HL-60 (cell line): ENCODE data around the gene KIF26A.

Experiments
- DNase-seq, 2 experiments: peaks; one replicate each; pipeline ENCODE4 v3.0.0-alpha.2; 2010 to 2020; ENCODE audit warnings: low read depth in 1 of 2, low spot score in 1 of 2
- H3K27ac ChIP-seq: fragments of 250-450 bp; sonication (Bioruptor Pico); replicated peaks from 2 replicates; pipeline ENCODE4 v1.5.1; 2020; ENCODE audit warnings: mild to moderate bottlenecking, moderate library complexity
- H3K27me3 ChIP-seq: fragments of 250-450 bp; sonication (Bioruptor Pico); 2 replicates; pipeline ENCODE4 v1.5.1; 2021; ENCODE audit warnings: mild to moderate bottlenecking, moderate library complexity; ENCODE audit not compliant: insufficient read depth, poor library complexity, severe bottlenecking
- H3K4me3 ChIP-seq: replicated peaks from 2 replicates; pipeline ENCODE4 v1.5.1; 2011; ENCODE audit warnings: mild to moderate bottlenecking, control low read depth, low read length; ENCODE audit not compliant: insufficient read depth
- GABPA ChIP-seq: IDR thresholded peaks from 2 replicates; pipeline ENCODE4 v1.6.1; 2012; ENCODE audit warnings: low read depth
- POLR2AphosphoS5 ChIP-seq: IDR thresholded peaks from 2 replicates; pipeline ENCODE4 v1.6.1; 2012; ENCODE audit warnings: low read depth
- SPI1 ChIP-seq: IDR thresholded peaks from 2 replicates; pipeline ENCODE4 v1.6.1; 2012; ENCODE audit warnings: low read depth, mild to moderate bottlenecking, borderline replicate concordance
- TF ChIP-seq, protein P1 (sequence below): IDR thresholded peaks from one replicate; pipeline ENCODE4 v1.5.1; 2011; ENCODE audit warnings: low read length, control low read depth, inconsistent platforms; ENCODE audit not compliant: insufficient read depth
- TF ChIP-seq, protein P2 (sequence below): IDR thresholded peaks from 2 replicates; pipeline ENCODE4 v1.6.1; 2012; ENCODE audit warnings: low read depth; ENCODE audit not compliant: insufficient replicate concordance

Gene KIF26A

DNA sequence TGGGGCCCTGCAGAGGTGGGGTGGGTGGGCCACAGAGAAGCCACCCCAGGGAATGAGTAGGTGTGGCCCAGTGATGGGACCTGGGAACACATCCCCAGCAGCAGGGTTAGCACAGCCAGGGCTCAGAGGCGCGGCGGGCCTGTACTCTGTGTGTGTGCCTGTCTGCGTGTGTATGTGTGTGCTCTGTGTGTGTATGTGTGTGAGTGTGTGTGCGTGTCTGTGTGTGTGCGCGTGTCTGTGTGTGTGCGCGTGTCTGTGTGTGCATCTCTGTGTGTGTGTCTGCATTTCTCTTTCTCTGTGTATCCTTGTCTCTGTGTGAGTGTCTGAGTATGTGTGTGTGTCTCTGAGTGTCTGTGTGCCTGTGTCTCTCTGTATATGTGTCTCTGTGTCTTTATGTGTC, 26.1 kb downstream of the KIF26A start:
- DNase-seq = no peak
- Histone ChIP-seq H3K27me3 (no peaks in the 10 kb centered on the region), H3K4me3 (no peak overlapping the region), H3K27ac (no peak overlapping the region)
- TF ChIP-seq SPI1 (no peak), GABPA (no peak)
- TF ChIP-seq, protein P1, sequence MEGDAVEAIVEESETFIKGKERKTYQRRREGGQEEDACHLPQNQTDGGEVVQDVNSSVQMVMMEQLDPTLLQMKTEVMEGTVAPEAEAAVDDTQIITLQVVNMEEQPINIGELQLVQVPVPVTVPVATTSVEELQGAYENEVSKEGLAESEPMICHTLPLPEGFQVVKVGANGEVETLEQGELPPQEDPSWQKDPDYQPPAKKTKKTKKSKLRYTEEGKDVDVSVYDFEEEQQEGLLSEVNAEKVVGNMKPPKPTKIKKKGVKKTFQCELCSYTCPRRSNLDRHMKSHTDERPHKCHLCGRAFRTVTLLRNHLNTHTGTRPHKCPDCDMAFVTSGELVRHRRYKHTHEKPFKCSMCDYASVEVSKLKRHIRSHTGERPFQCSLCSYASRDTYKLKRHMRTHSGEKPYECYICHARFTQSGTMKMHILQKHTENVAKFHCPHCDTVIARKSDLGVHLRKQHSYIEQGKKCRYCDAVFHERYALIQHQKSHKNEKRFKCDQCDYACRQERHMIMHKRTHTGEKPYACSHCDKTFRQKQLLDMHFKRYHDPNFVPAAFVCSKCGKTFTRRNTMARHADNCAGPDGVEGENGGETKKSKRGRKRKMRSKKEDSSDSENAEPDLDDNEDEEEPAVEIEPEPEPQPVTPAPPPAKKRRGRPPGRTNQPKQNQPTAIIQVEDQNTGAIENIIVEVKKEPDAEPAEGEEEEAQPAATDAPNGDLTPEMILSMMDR = no peak

DNA sequence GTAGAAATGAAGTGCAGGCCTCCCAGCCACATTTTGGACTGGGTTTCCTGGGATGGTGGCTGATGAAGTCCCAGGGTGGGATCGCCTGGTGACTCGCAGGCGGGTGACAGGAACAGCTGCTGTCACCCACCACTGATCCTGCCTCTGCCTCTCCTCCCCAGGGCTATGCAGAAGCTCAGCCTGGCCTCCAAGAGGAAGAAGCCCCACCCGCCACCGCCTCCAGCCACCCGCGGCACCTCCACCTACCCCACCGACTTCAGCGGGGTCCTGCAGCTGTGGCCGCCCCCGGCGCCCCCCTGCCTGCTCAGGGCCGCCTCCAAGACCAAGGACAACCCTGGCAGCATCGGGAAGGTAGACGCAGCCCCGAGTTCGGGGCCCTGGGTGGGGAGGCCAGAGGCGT, 28.3 kb downstream of the KIF26A start:
- Histone ChIP-seq H3K27me3 (no peaks in the 10 kb centered on the region), H3K4me3 (no peak overlapping the region), H3K27ac (no peak overlapping the region)
- DNase-seq = no peak
- no peak for TF ChIP-seq SPI1
- TF ChIP-seq, protein P1 = no peak
- TF ChIP-seq, protein P2, sequence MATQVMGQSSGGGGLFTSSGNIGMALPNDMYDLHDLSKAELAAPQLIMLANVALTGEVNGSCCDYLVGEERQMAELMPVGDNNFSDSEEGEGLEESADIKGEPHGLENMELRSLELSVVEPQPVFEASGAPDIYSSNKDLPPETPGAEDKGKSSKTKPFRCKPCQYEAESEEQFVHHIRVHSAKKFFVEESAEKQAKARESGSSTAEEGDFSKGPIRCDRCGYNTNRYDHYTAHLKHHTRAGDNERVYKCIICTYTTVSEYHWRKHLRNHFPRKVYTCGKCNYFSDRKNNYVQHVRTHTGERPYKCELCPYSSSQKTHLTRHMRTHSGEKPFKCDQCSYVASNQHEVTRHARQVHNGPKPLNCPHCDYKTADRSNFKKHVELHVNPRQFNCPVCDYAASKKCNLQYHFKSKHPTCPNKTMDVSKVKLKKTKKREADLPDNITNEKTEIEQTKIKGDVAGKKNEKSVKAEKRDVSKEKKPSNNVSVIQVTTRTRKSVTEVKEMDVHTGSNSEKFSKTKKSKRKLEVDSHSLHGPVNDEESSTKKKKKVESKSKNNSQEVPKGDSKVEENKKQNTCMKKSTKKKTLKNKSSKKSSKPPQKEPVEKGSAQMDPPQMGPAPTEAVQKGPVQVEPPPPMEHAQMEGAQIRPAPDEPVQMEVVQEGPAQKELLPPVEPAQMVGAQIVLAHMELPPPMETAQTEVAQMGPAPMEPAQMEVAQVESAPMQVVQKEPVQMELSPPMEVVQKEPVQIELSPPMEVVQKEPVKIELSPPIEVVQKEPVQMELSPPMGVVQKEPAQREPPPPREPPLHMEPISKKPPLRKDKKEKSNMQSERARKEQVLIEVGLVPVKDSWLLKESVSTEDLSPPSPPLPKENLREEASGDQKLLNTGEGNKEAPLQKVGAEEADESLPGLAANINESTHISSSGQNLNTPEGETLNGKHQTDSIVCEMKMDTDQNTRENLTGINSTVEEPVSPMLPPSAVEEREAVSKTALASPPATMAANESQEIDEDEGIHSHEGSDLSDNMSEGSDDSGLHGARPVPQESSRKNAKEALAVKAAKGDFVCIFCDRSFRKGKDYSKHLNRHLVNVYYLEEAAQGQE = no peak
- TF ChIP-seq POLR2AphosphoS5 = no peak
- TF ChIP-seq GABPA = no peak

DNA sequence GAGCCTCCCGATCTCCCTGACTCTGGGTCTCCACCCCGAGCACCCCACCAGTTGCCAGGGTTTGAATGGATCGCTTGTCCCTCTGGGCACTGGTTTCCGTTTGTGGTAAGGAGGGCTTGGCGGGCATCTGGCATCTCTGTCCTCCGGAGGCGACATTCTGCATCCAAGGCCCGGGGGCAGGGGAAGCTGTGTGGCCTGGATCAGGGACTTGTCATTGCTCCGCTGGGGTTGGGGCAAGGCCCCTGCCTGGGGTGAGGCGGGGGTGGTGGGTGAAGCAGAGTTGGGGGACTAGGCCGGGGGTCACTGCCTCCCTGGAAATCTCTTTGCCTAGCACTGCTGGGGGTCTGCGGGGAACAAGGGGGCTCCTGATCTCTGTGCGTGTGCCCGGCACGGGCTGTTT, 30.2 kb downstream of the KIF26A start:
- TF ChIP-seq GABPA (no peak), POLR2AphosphoS5 (no peak), SPI1 (no peak)
- TF ChIP-seq, protein P2 = no peak
- TF ChIP-seq, protein P1 = no peak
- no peaks in the 10 kb centered on the region for H3K27me3 ChIP-seq
- DNase-seq = no peak
- no peak overlapping the region for H3K27ac ChIP-seq
- H3K4me3 ChIP-seq = no peak overlapping the region

DNA sequence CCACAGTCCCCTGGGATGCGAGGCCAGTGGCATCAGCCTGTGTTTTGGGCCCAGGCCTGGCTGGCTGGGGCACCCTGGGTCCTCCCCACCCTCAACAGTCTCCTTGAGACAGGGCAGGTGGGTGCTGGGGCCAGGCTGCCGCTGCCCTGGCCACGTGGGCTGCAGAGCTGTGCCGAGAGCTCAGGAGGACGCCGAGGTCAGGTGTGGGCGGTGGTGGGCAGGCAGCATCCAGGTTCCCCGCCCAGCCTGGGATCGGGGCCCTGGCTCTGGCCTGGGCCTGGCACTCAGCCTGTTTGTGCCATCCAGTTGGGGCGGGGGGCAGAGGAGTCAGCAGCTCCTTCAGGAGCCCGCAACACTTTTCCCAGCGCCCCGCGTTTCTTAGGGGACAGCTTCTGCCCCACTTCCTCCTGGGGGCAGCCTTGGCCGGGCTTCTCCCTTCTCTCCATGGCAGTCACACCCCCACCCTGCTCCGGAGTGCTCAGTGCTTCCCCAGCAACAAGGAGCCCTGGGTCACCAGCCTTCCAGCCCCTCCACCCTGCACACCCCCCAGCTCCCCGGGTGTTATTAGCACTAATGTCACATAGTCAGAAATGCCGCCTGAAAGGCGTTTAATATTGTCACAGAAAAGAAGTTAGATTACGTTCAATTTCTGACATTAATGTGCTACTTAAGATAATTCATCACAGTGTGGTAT, 30.8 kb downstream of the KIF26A start:
- Histone ChIP-seq H3K27ac (no peak overlapping the region), H3K4me3 (no peak overlapping the region), H3K27me3 (no peaks in the 10 kb centered on the region)
- no peak for TF ChIP-seq GABPA
- DNase-seq = no peak
